Keratinocyte (primary cell): ENCODE data around the gene CTR9. TPM values are rescaled to one million over a fixed set of nuclear protein-coding genes. Genes with fewer than 3 reads are reported as not detected.

ENCODE experiments used
- DNase-seq: peaks from one replicate; pipeline ENCODE4 v3.0.0-alpha.2; 2011; ENCODE audit warnings: low read depth, missing footprints, low spot score
- FAIRE-seq: peaks from 2 replicates; lab custom pipeline; 2011; peaks lifted over from hg19 to GRCh38; lab: Jason Lieb, UNC
- H2AFZ ChIP-seq: 2 replicates; pipeline ENCODE4 v1.6.0; 2012; ENCODE audit warnings: low read length, control low read depth, inconsistent platforms; ENCODE audit not compliant: control insufficient read depth
- H3K27ac ChIP-seq: 2 replicates; pipeline ENCODE4 v1.5.1; 2011; ENCODE audit warnings: low read length; ENCODE audit not compliant: control insufficient read depth, insufficient read depth
- H3K27me3 ChIP-seq: 3 replicates; pipeline ENCODE4 v1.6.0; 2011; ENCODE audit warnings: low read length; ENCODE audit not compliant: control insufficient read depth, insufficient read depth; ENCODE audit errors: extremely low read depth
- H3K36me3 ChIP-seq, 2 experiments: 2 replicates in 1 of 2; 3 replicates in 1 of 2; pipeline ENCODE4 v1.5.1; 2011; ENCODE audit warnings: low read length in 2 of 2, mild to moderate bottlenecking in 1 of 2; ENCODE audit not compliant: control insufficient read depth in 2 of 2, insufficient read depth in 2 of 2; ENCODE audit errors: extremely low read depth in 1 of 2
- H3K4me1 ChIP-seq: 3 replicates; pipeline ENCODE4 v1.5.1; 2011; ENCODE audit warnings: low read length; ENCODE audit not compliant: control insufficient read depth, insufficient read depth; ENCODE audit errors: extremely low read depth
- H3K4me2 ChIP-seq: 3 replicates; pipeline ENCODE4 v1.6.0; 2011; ENCODE audit warnings: low read depth, low read length; ENCODE audit not compliant: control insufficient read depth, insufficient read depth; ENCODE audit errors: extremely low read depth
- H3K4me3 ChIP-seq, 3 experiments: fragments of 200-600 bp in 1 of 3; sonication (generic) in 1 of 3; 2 replicates in 2 of 3; 3 replicates in 1 of 3; pipeline ENCODE4 v1.5.1; 2011 to 2016; ENCODE audit warnings: low read length in 3 of 3, mild to moderate bottlenecking in 3 of 3, control low read depth in 2 of 3, inconsistent platforms in 1 of 3, low read depth in 1 of 3, mixed read lengths in 1 of 3, mixed run types in 1 of 3, moderate library complexity in 1 of 3; ENCODE audit not compliant: control insufficient read depth in 2 of 3, insufficient read depth in 2 of 3; ENCODE audit errors: extremely low read depth in 1 of 3
- H3K79me2 ChIP-seq: 2 replicates; pipeline ENCODE4 v1.6.0; 2012; ENCODE audit warnings: low read length; ENCODE audit not compliant: control insufficient read depth, insufficient read depth
- H3K9ac ChIP-seq: 3 replicates; pipeline ENCODE4 v1.6.0; 2011; ENCODE audit warnings: low read length; ENCODE audit not compliant: control insufficient read depth, insufficient read depth; ENCODE audit errors: extremely low read depth
- H3K9me1 ChIP-seq: 3 replicates; pipeline ENCODE4 v1.6.0; 2011; ENCODE audit warnings: low read length; ENCODE audit not compliant: control insufficient read depth, insufficient read depth; ENCODE audit errors: extremely low read depth
- H3K9me3 ChIP-seq: 2 replicates; pipeline ENCODE4 v1.5.1; 2012; ENCODE audit warnings: low read depth, low read length; ENCODE audit not compliant: control insufficient read depth
- H4K20me1 ChIP-seq: 3 replicates; pipeline ENCODE4 v1.6.0; 2011; ENCODE audit warnings: low read length; ENCODE audit not compliant: control insufficient read depth, insufficient read depth; ENCODE audit errors: extremely low read depth
- EZH2 ChIP-seq: IDR thresholded peaks from one replicate; pipeline ENCODE4 v1.6.1; 2012; ENCODE audit warnings: inconsistent platforms, mild to moderate bottlenecking, low read length, moderate library complexity
- dilution Hi-C: fragments of 300-500 bp; cut with MboI; formaldehyde crosslinking; loops from one replicate; pipeline ENCODE4 v1.7.0; 2020; ENCODE audit warnings: low sequenced_read_pairs; ENCODE audit not compliant: extremely low pct_ligation_motif_present
- polyA plus RNA-seq, 5 experiments: library from polyadenylated mRNA; depleted of rRNA in 3 of 5; stranded (reverse) in 3 of 5; stranded (forward) in 1 of 5; unstranded in 1 of 5; fragments of >200 nt; gene quantifications; 1 replicate in 1 of 5; 2 replicates in 3 of 5; 3 replicates in 1 of 5; pipeline versions ENCODE4 v1.2.1 to v1.2.3, GENCODE V29; 2011 to 2012; ENCODE audit warnings: missing spikeins in 2 of 5, low read depth in 1 of 5, low replicate concordance in 1 of 5
- TF ChIP-seq, protein P1 (sequence below), 3 experiments: IDR thresholded peaks in 1 of 3; conservative IDR thresholded peaks in 1 of 3; optimal IDR thresholded peaks in 1 of 3; 2 replicates in 2 of 3; 3 replicates in 1 of 3; pipeline versions ENCODE3 to v1.5.1; 2011; ENCODE audit warnings: low read length in 3 of 3, mild to moderate bottlenecking in 3 of 3, moderate library complexity in 2 of 3, control low read depth in 1 of 3, inconsistent platforms in 1 of 3; ENCODE audit not compliant: insufficient read depth in 2 of 3; ENCODE audit errors: extremely low read depth in 1 of 3

Gene CTR9
- polyA plus RNA-seq, 1 donor (not counting 4 experiments of a cell fraction or from before 2014, with no cell fraction given), result 21.8 TPM

DNA sequence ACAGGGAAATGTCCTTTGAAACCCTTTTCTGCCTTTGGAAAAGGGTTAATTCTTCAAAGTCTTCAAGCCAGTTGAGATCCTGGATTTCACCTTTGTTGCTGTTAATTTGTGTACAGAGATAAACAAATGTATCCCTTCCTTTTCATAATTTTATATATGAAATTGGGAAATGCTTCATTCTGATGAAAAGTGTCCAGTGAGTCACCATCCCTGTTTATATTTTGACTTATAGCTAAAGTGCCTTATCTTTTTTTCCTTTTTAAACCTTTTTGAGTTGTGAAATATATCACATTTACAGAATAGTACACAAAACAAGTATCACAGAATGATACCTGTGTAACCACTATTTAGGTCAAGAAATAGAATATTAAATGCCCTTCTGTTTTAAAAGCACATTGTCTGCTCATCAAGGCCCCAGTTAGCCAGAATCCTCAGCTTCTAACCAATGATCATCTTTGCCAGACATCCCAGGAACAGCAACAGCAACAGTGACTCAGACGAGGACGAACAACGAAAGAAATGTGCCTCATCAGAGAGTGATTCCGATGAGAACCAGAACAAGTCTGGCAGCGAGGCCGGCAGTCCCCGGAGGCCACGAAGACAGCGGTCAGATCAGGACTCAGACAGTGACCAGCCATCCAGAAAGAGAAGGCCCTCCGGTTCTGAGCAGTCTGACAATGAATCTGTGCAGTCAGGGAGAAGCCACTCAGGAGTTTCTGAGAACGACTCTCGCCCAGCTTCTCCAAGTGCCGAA, 27.3 kb downstream of the CTR9 start:
- Histone ChIP-seq H3K27me3 (no peaks in the 10 kb centered on the region), H3K9ac (no peak overlapping the region), H3K79me2 (no peaks in the 10 kb centered on the region), H3K9me1 (no peaks in the 10 kb centered on the region), H3K9me3 (no peaks in the 10 kb centered on the region), H3K27ac (no peak overlapping the region), H3K36me3 (peaks cover 9 to 28% of the 10 kb centered on the region in 2 experiments), H2AFZ (no peak overlapping the region), H3K4me3 (no peak overlapping the region), H3K4me2 (no peak overlapping the region), H3K4me1 (no peaks in the 10 kb centered on the region), H4K20me1 (no peaks in the 10 kb centered on the region)
- FAIRE-seq (no peak), DNase-seq (no peak)
- no peak for TF ChIP-seq EZH2
- TF ChIP-seq, protein P1, sequence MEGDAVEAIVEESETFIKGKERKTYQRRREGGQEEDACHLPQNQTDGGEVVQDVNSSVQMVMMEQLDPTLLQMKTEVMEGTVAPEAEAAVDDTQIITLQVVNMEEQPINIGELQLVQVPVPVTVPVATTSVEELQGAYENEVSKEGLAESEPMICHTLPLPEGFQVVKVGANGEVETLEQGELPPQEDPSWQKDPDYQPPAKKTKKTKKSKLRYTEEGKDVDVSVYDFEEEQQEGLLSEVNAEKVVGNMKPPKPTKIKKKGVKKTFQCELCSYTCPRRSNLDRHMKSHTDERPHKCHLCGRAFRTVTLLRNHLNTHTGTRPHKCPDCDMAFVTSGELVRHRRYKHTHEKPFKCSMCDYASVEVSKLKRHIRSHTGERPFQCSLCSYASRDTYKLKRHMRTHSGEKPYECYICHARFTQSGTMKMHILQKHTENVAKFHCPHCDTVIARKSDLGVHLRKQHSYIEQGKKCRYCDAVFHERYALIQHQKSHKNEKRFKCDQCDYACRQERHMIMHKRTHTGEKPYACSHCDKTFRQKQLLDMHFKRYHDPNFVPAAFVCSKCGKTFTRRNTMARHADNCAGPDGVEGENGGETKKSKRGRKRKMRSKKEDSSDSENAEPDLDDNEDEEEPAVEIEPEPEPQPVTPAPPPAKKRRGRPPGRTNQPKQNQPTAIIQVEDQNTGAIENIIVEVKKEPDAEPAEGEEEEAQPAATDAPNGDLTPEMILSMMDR (optimal IDR thresholded peaks at IDR 0.05 in 1 of 3, IDR thresholded peaks at IDR 0.05 in 1 of 3, conservative IDR thresholded peaks at IDR 0.05 in 1 of 3; ENCODE audit: extremely low read depth in 1 of 3, insufficient read depth in 2 of 3, low read length in 3 of 3), result no peak
- dilution Hi-C loops, result no loop called here

DNA sequence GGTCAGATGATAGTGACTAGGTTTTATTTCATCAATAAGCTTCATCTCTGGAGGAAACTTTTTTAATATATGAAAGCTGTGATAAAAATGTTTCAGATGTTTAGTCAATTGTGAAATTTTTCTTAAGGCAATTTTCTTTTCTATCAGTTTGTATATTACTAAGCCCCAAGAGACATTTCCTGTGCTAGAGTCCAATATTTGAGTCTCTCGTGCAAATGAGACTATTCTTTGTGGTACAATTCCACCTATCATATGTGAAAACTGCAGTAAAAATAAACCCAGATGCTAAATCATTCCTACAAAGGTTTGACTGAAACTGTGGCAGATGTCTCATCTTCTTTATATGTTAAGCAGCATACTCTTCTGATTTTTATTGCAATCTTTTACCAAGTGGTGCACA, 28.0 kb downstream of the CTR9 start:
- Histone ChIP-seq H3K36me3 (peaks cover 9 to 24% of the 10 kb centered on the region in 2 experiments), H3K9me3 (no peaks in the 10 kb centered on the region), H3K4me3 (no peak overlapping the region), H3K27me3 (no peaks in the 10 kb centered on the region), H3K4me1 (no peaks in the 10 kb centered on the region), H3K79me2 (no peaks in the 10 kb centered on the region), H3K27ac (no peak overlapping the region), H4K20me1 (no peaks in the 10 kb centered on the region), H3K9ac (no peak overlapping the region), H3K4me2 (no peak overlapping the region), H3K9me1 (no peaks in the 10 kb centered on the region), H2AFZ (no peak overlapping the region)
- FAIRE-seq (no peak), DNase-seq (no peak)
- dilution Hi-C loops, result no loop called here
- no peak for TF ChIP-seq EZH2
- TF ChIP-seq, protein P1 (optimal IDR thresholded peaks at IDR 0.05 in 1 of 3, IDR thresholded peaks at IDR 0.05 in 1 of 3, conservative IDR thresholded peaks at IDR 0.05 in 1 of 3; ENCODE audit: extremely low read depth in 1 of 3, insufficient read depth in 2 of 3, low read length in 3 of 3), result no peak
